CD14-positive monocyte (primary cell): ENCODE results near the gene EYS. TPM values are rescaled to one million over a fixed set of nuclear protein-coding genes. Genes with fewer than 3 reads are reported as not detected.

Experiments
- DNase-seq, 3 donors: peaks; one replicate each; pipeline ENCODE4 v3.0.0-alpha.2; 2011 to 2022
- H2AFZ ChIP-seq: 2 replicates; pipeline ENCODE4 v1.6.0; 2012; ENCODE audit warnings: mild to moderate bottlenecking, low read depth, low read length, inconsistent platforms; ENCODE audit not compliant: insufficient read depth, poor library complexity, severe bottlenecking
- H3K27ac ChIP-seq, 2 donors: 1 replicate in 1 of 2; 2 replicates in 1 of 2; pipeline ENCODE4 v1.5.1; 2012 to 2013; ENCODE audit warnings: low read length in 2 of 2, control low read depth in 1 of 2, inconsistent platforms in 1 of 2, low read depth in 1 of 2, mild to moderate bottlenecking in 1 of 2
- H3K27me3 ChIP-seq, 2 donors: one replicate each; pipeline versions ENCODE4 v1.6.0 to v1.6.1; 2011 to 2013; ENCODE audit warnings: low read length in 2 of 2; ENCODE audit not compliant: control insufficient read depth in 2 of 2, insufficient read depth in 2 of 2
- H3K36me3 ChIP-seq, 2 donors: replicated peaks in 1 of 2; 1 replicate in 1 of 2; 2 replicates in 1 of 2; pipeline versions ENCODE4 v1.5.1 to v1.6.1; 2012 to 2013; ENCODE audit warnings: low read length in 2 of 2, control low read depth in 1 of 2, inconsistent platforms in 1 of 2, mild to moderate bottlenecking in 1 of 2; ENCODE audit not compliant: insufficient read depth in 2 of 2, control insufficient read depth in 1 of 2
- H3K4me1 ChIP-seq, 2 donors: 1 replicate in 1 of 2; 2 replicates in 1 of 2; pipeline versions ENCODE4 v1.5.1 to v1.6.1; 2012 to 2013; ENCODE audit warnings: low read length in 2 of 2, control low read depth in 1 of 2, inconsistent platforms in 1 of 2, mild to moderate bottlenecking in 1 of 2, moderate library complexity in 1 of 2; ENCODE audit not compliant: insufficient read depth in 2 of 2, control insufficient read depth in 1 of 2
- H3K4me2 ChIP-seq: replicated peaks from 2 replicates; pipeline ENCODE3; 2012; ENCODE audit warnings: low read length, moderate library complexity, mild to moderate bottlenecking; ENCODE audit not compliant: poor library complexity, severe bottlenecking; ENCODE audit errors: extremely low read depth
- H3K4me3 ChIP-seq, 3 experiments: fragments of 200-600 bp in 1 of 3; sonication (generic) in 1 of 3; replicated peaks in 1 of 3; 1 replicate in 2 of 3; 2 replicates in 1 of 3; pipeline ENCODE4 v1.5.1; 2011 to 2013; ENCODE audit warnings: low read length in 3 of 3, mild to moderate bottlenecking in 3 of 3, control low read depth in 2 of 3, low read depth in 2 of 3, inconsistent platforms in 1 of 3, moderate library complexity in 1 of 3
- H3K79me2 ChIP-seq: 2 replicates; pipeline ENCODE4 v1.6.0; 2012; ENCODE audit warnings: mild to moderate bottlenecking, control low read depth, inconsistent platforms, low read length, moderate library complexity; ENCODE audit not compliant: insufficient read depth
- H3K9ac ChIP-seq: 2 replicates; pipeline ENCODE4 v1.6.0; 2017; ENCODE audit warnings: low read length, mild to moderate bottlenecking; ENCODE audit not compliant: insufficient read depth, poor library complexity, severe bottlenecking
- H3K9me3 ChIP-seq, 2 donors: replicated peaks in 1 of 2; 1 replicate in 1 of 2; 2 replicates in 1 of 2; pipeline versions ENCODE4 v1.5.1 to v1.6.1; 2012 to 2013; ENCODE audit warnings: low read length in 2 of 2, control low read depth in 1 of 2; ENCODE audit not compliant: control insufficient read depth in 1 of 2, insufficient read depth in 1 of 2
- H4K20me1 ChIP-seq: 2 replicates; pipeline ENCODE4 v1.6.0; 2012; ENCODE audit warnings: mild to moderate bottlenecking, low read length, control low read depth, moderate library complexity; ENCODE audit not compliant: insufficient read depth
- H3K27ac Mint-ChIP-seq, 7 donors: one replicate each; pipeline ENCODE4 v1.8.0; 2020; ENCODE audit warnings: mild to moderate bottlenecking in 7 of 7, mixed read lengths in 7 of 7, moderate library complexity in 6 of 7, inconsistent platforms in 2 of 7
- H3K27me3 Mint-ChIP-seq, 3 donors: one replicate each; pipeline ENCODE4 v1.8.0; 2021 to 2022; ENCODE audit warnings: low read depth in 3 of 3, mild to moderate bottlenecking in 3 of 3, mixed read lengths in 3 of 3, moderate library complexity in 3 of 3, inconsistent platforms in 1 of 3
- H3K36me3 Mint-ChIP-seq, 2 donors: one replicate each; pipeline ENCODE4 v1.8.0; 2020; ENCODE audit warnings: mixed read lengths in 2 of 2, inconsistent platforms in 1 of 2, mild to moderate bottlenecking in 1 of 2
- H3K4me1 Mint-ChIP-seq: one replicate; pipeline ENCODE4 v1.8.0; 2020; ENCODE audit warnings: mild to moderate bottlenecking, mixed read lengths
- H3K4me3 Mint-ChIP-seq, 2 donors: one replicate each; pipeline ENCODE4 v1.8.0; 2020; ENCODE audit warnings: mild to moderate bottlenecking in 2 of 2, mixed read lengths in 2 of 2, moderate library complexity in 1 of 2
- H3K9me3 Mint-ChIP-seq, 7 donors: one replicate each; pipeline ENCODE4 v1.8.0; 2020 to 2022; ENCODE audit warnings: mixed read lengths in 7 of 7, mild to moderate bottlenecking in 6 of 7, moderate library complexity in 6 of 7, inconsistent platforms in 2 of 7
- CTCF ChIP-seq: fragments of 200-600 bp; IDR thresholded peaks from one replicate; pipeline ENCODE4 v1.8.0; 2022; ENCODE audit warnings: antibody characterized with exemption, mild to moderate bottlenecking
- WGBS: methylation state at CpG from one replicate; pipeline ENCODE4 v1.1.5; 2013; ENCODE audit warnings: missing lambda C conversion rate; ENCODE audit not compliant: insufficient coverage; 5-methylcytosine and 5-hydroxymethylcytosine counted together
- intact Hi-C, 2 donors: fragments of 100-400 bp; cut with micrococcal nuclease; formaldehyde crosslinking; loops; one replicate each; pipeline versions ENCODE4 v1.15.0 to v1.15.1; 2023
- polyA plus RNA-seq, 3 donors: library from polyadenylated mRNA; depleted of rRNA in 1 of 3; unstranded in 2 of 3; stranded (reverse) in 1 of 3; fragments of 300-500 nt in 2 of 3; fragments of >200 nt in 1 of 3; fragmentation: Illumina TruSeq in 2 of 3; gene quantifications; 1 replicate in 2 of 3; 2 replicates in 1 of 3; pipeline ENCODE4 v1.2.3, GENCODE V29; 2012 to 2021

EYS gene
- polyA plus RNA-seq, 3 donors: 0.01 to 0.03 TPM; not detected in 1

- no peak for TF ChIP-seq CTCF
- Histone ChIP-seq H3K4me2 (no peak overlapping the region), H3K27ac (no peak overlapping the region), H3K4me1 (no peaks in the 10 kb centered on the region), H3K27me3 (no peaks in the 10 kb centered on the region), H3K36me3 (no peaks in the 10 kb centered on the region), H4K20me1 (no peaks in the 10 kb centered on the region), H3K9me3 (no peaks in the 10 kb centered on the region), H2AFZ (no peak overlapping the region), H3K79me2 (no peaks in the 10 kb centered on the region), H3K9ac (no peak overlapping the region), H3K4me3 (no peak overlapping the region)
- intact Hi-C loops: no loop called here
- peaks cover 0 to 16% (median 6%) of the 10 kb centered on the region in 7 donors for H3K9me3 Mint-ChIP-seq
- DNase-seq: no peak
- no CpG with 5 or more reads among the region's 3 CpGs for WGBS
- peaks cover 0 to 2% (median 0%) of the 10 kb centered on the region in 3 donors for H3K27me3 Mint-ChIP-seq
- no peaks in the 10 kb centered on the region for H3K4me1 Mint-ChIP-seq
- no peaks in the 10 kb centered on the region for H3K36me3 Mint-ChIP-seq
- no peak overlapping the region for H3K4me3 Mint-ChIP-seq
- H3K27ac Mint-ChIP-seq: no peak overlapping the region
Observed at GRCh38 chr6:63868351-63868750, 1838.7 kb downstream of the EYS start.

GRCh38 chr6:63864671-63865318 is 1842.2 kb downstream of the EYS start:
- no peak overlapping the region for H3K27ac Mint-ChIP-seq
- no peak overlapping the region for H3K4me3 Mint-ChIP-seq
- Histone ChIP-seq H3K4me2 (no peak overlapping the region), H3K4me1 (no peaks in the 10 kb centered on the region), H3K27me3 (no peaks in the 10 kb centered on the region), H3K36me3 (no peaks in the 10 kb centered on the region), H3K9ac (no peak overlapping the region), H4K20me1 (no peaks in the 10 kb centered on the region), H3K4me3 (no peak overlapping the region), H3K9me3 (no peaks in the 10 kb centered on the region), H2AFZ (no peak overlapping the region), H3K27ac (no peak overlapping the region), H3K79me2 (no peaks in the 10 kb centered on the region)
- no peak for DNase-seq
- H3K9me3 Mint-ChIP-seq: no peaks in the 10 kb centered on the region
- no peak for TF ChIP-seq CTCF
- H3K36me3 Mint-ChIP-seq: no peaks in the 10 kb centered on the region
- intact Hi-C loops: no loop called here
- peaks cover 0 to 2% (median 0%) of the 10 kb centered on the region in 3 donors for H3K27me3 Mint-ChIP-seq
- H3K4me1 Mint-ChIP-seq: peaks cover 5% of the 10 kb centered on the region
- WGBS: 100% methylated on average over 1 of the region's 4 CpGs
